Stimulated activated CD4-positive, alpha-beta T cell treated with anti-CD3 and anti-CD28 coated beads, Interleukin-2, amount 100 ng/mL, for 4 hours (primary cell): Measurements from ENCODE around the gene DGKG.

ENCODE experiments used
- DNase-seq: peaks from one replicate; pipeline ENCODE4 v3.0.0-alpha.2; 2020; ENCODE audit warnings: low read depth

The DGKG gene

DNA sequence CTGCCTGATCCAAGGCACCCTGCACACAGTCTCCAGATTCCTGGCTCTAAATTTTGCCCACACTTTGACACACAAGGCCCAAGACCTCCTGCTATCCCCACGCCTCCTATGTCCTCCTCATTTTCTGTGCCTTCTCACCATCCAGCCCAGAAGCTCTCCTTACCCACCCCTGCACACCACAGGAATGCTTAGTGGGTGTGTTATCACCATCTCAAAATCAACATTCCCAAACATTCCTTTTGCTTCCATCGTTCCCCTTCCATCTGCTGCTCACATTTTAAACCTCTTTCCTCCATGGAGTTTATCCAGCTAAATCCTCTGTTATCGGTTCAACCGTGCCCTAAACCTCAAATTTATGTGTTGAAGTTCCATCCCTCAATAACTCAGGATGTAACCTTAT, 43.9 kb downstream of the DGKG start:
- no peak for DNase-seq

GRCh38 chr3:186317478-186317877, 44.6 kb downstream of the DGKG start:
- DNase-seq: no peak

DNA sequence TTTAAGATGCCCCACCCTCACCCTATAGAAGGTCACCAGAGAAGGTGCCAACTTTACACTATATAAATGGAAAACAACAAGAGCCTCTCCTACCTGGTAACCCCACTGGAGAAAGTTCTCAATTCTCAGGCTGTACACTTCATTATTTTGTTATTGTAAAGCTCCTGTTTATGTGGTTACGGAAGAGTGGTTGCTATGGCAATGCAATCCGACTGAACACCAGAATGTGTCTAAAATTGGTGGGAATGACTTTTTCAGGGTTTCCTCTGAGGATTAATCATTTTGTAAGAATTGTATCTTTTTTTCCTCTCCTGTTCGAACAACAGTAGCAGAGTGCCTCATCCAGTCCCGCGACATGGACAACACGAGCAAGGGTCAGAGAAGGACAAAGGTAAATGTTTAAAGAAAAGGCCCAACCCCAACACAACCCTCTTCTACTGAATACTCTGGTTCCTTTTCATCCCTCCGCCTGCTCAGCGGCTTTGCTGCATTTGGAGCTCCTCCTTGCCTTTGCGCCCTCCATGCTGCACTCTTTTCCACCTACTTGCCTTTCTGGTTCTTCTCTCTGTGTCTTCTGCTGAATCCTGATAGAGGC, 45.3 kb downstream of the DGKG start:
- no peak for DNase-seq

DNA sequence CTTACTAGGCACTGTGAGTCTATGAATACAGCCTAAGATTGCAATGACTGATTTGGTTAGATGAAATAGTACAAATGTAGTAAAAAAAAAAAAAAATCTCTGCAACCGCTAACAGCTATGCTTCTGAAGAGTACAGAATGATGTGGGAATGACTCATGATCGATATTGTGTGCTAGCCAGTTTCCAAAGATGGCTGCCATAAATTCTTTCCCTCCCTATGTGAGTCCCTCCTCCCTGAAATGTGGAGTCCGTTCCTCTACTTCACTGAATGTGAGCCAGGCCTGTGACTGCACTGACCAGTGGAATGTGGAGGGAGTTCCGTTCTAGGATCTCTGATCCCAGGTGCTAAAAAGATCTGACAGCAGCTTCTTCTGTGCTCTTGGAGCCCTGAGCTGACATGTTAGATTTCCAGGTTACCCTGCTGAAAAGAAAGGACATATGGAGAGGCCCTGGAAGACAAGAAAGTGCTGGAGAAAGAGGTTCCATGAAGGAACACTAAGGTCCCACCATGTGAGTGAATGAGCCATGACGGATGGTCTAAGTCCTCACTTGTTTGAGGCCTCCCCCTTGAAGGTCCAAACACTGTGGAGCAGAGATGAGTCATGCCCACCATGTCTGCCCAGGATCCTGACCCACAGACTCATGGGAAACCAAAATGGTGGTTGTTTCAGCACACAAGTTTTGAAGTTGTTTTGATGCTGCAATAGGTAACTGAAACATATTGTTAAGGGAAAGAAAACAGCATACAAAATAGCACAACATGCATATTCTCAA, 46.3 kb downstream of the DGKG start:
- DNase-seq: no peak

DNA sequence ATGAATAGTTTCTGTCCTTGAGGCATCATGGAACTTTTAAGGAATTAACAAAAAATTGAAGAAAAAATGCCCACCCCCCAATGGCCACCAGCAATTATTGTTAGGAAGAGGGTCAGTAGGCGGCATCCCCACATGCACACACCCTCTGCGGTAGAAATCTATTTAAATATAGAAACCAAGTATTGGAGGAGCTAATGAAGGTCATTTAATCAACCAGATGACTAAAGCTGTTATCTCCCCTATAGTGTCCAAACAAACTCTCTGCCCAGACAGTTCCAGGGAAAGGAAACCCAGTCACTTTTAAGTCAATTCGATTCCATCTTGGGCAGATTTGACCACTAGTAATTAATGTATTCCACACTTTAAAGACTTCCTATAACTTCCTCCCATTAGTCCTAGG, 47.1 kb downstream of the DGKG start:
- DNase-seq: no peak

DNA sequence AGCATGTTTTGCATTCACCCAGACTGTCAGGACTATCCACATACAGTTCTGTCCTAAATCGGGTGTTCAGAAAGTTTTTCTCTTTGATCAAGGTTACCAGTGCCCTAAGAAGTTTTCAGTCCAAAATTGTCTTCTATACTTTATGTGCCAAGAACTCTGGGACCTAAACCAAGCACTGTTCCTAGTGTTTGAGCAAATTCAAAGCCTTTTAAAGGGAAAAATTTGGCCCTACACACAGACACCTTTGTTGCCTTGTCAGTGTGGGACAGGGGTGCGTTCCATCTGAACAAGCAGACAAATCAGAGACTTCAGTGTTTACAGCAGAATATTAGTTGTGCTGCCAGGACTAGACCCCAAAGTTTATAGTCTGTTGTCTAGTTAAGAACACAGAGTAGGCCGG, 50.6 kb downstream of the DGKG start:
- no peak for DNase-seq

DNA sequence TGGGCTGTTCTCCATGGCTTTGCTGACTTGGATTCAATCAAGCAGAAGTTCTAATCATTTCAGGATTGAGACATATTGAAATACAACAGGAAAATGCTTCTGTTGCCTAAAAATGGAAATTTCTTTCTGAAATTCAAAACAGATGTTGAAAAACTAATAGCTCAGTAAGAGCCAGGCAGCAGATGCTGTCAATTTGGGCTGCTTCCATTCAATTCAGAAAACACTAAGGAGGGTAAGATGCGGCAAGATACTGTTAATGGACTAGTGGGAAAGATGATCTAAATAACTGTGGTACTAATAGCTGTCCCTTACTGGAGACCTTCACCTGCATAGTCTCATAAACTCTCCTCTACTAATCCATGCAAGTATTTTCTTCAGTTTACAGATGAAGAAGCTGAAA, 53.5 kb downstream of the DGKG start:
- DNase-seq: no peak

GRCh38 chr3:186307594-186308221, 54.3 kb downstream of the DGKG start:
- DNase-seq: no peak

DNA sequence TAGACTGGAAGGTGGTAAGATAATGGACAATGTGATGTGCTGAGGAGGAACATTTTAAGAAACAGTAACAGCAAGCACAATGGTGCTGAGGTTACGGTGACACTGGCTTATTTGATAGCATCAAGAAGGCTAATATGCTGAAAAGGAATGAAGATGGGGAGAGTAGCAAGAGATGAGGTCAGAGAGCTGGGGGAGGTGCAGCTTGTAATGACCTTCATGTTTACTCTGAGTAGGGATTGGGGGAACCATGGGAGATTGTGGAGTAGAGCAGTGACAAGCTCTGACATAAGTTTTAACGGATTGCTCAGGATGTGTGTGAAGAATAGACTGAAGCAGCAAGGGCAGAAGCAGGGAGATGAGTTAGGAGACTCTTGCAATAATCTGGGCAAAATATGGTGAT, 56.7 kb downstream of the DGKG start:
- no peak for DNase-seq

DNA sequence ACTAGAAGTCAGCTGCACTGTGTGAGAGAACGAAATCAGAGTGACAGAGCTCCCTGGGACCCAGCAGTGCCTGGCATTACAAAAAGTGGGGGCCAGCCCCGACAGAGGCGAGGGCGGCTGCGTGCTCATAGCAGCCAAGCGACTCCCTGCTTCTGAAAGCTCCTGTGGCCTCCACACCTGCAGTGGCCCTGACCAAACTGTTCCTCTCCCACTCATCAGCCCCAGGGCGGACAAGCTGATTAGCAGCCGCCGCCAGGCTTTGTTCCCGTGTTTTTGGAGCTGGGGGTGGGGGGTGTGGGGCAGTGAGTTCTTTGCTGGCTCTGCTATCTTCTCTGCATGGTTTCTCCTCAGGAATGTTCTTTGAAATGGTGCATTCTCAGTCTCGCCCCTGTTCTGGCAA, 58.1 kb downstream of the DGKG start:
- DNase-seq: no peak

DNA sequence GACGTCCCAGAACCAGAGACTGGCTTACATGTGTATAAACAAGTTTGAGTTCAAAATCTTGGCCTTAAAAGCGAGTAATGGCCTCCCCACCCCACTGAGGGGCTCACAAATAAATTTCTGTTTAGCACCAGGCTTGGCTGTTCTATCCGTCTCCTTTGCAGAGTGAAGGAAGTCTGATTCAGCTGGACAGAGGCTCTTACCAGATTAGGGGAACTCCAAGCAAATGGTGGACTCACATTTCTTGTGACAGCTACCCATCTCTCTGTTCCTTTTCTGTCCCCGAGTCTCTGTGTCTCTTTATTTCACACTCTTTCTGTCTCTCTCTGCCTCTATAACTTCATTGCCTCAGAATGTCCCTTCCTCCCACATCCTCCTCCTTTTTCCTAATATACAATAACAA, 62.7 kb downstream of the DGKG start:
- no peak for DNase-seq

DNA sequence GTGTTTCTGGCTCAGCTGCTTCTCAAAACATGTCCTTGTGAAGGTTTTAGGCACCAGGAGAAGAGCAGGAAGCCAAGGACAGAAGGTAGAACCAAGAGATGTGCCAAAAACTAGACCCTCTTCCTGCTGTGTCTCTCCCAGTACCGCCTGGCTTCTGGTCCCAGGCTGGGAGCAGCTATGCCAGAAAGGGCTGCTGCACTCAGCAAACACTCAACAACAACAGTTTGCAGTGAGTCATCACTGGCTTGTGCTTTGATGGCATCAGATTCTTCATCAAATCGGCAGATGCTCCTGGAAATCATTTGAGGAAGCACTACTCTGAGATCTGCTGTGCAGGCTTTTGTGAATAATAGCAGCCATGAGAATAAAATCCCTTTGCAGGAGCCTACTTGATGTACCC, 63.2 kb downstream of the DGKG start:
- no peak for DNase-seq

DNA sequence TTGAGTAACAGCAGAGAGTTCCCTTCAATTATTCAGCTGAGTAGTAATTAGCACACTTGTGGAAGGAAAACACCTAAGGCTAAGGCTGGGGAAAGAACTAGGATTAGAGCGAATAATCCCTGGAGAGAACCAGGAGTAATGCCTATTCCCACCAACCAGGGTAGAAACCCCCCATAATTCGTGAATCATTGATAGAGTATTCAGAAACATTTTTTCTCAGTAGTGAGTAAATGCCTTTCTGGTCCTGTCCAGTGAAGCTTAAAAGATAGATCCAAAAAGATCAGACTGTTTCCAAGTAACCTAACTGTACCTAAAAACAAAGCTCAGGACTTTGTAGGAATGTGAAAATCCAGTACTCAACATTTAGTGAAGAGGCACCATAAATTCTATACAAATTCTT, 71.2 kb downstream of the DGKG start:
- DNase-seq: no peak

- no peak for DNase-seq
Observed at GRCh38 chr3:186287711-186288110, 74.3 kb downstream of the DGKG start.

DNA sequence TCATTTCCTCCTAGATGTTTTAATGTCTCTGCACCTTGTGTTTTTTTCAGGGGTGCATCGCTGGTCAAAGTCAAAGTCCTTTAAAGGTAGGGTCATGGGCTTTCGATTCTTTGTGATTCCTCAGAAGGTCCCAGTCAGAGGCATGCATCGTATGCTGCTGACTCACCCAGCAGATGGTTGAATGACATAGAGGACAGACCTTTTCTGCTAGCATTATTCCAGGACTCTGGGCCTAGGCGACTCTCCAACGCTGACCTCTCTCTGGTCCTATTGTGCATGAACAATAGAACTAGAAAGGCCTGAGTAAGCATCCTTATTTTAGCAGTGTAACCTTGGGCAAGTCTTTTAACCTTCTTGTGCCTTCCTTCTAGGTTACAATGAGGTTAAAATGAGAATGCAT, 75.9 kb downstream of the DGKG start:
- no peak for DNase-seq

DNA sequence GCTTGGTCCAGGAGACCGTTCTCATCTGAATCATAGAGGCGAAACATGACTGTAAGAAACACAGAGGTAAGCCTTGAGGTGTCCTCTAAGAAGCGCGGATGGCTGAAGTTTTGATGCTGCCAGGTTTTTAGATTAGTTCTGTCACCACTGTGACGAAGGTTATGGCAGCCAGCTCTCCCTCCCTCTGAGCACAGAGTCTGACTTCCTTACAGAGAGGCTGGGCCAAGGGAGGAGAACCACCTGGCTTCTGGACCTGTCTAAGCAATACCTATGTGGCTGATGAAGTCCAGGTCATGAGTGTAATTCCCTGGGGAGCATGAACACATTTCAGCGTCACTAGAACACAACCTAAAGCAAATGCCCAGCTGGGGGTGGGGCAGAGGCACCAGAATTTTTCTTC, 77.4 kb downstream of the DGKG start:
- no peak for DNase-seq

DNA sequence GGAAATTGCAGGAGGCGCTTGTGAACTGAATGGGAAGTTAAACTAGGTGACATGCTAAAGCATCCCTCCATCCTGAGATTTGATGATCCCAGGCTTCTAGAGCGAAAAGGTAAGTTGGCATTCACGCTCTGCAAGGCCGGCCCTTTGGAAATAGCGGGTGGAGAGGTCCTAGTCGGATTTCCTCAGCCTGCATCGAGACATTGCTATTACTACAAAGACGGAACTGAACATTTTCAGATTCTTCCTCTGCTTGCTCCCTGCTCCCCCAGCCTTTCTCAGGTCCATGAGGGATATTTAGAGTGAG, 77.7 kb downstream of the DGKG start:
- no peak for DNase-seq

- no peak for DNase-seq
Observed at GRCh38 chr3:186283651-186284348, 78.2 kb downstream of the DGKG start.

DNA sequence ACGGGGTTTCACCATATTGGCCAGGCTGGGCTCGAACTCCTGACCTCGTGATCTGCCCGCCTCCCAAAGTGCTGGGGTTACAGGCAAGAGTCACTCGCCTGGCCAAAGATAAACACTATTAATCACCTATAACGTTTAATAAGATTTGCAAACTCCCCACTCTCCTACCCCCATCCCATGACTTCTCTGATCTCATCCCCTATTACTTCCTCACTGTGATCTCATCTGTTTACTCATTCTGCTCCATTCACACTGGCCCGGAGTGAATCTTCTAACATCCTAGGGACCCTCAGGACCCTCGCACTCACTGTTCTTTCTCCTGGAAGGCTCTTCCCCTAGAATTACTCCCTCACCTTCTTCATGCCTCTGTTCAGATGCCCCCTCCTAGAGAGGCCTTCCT, 78.9 kb downstream of the DGKG start:
- DNase-seq: no peak

GRCh38 chr3:186281176-186281575, 80.9 kb downstream of the DGKG start:
- no peak for DNase-seq

DNA sequence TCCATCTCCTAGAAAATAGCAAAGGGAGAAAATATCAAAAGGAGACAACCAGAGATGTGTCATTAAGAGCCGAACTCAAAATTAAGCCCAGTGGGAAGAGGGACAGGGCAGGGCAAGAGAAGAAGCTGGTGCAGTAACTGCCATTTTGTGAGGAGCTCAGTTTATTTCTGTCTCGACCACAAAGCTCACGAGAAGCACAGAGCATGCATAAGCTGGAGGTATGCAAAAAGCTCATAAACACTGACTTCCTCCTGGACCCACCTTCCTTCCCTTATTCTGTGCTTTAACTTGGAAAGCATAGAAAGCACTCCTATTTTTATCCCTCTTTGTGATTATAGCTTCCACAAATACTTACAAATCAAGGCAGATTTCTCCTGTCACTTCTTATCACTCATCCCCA, 81.3 kb downstream of the DGKG start:
- no peak for DNase-seq

DNA sequence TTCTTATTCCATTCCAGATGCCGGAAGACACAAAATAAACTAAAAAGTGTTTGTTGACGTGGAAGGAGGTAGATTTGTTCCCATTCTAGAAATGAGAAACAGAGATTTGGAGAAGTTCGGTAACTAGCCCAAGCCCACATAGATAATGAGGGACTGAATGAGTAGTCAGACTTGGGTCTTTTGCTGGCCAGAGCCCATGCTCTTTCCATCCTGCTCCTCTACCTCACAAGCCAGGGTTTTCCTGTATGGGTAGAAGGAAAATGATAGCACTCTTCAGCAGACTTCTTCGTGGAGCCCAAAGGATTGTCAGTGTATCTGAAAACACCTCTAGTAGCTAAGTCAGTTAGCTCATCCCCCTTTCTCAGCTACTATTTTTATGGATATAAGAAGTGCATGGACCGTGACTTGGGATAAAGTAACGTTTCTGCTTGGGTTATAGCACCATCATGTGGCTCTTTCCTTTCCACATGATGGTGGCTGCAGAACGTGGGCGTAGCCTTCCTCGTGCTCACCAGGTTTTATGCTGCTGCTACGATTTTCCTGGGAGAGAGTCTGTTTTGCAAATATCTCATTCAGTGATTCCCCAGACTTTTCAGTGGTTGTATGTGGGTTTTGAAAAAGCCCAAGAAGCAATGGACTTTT, 84.6 kb downstream of the DGKG start:
- DNase-seq: no peak

- DNase-seq: no peak
Observed at GRCh38 chr3:186275436-186275835, 86.6 kb downstream of the DGKG start.
